ENCODE measurements around the gene CWC25.

DNA sequence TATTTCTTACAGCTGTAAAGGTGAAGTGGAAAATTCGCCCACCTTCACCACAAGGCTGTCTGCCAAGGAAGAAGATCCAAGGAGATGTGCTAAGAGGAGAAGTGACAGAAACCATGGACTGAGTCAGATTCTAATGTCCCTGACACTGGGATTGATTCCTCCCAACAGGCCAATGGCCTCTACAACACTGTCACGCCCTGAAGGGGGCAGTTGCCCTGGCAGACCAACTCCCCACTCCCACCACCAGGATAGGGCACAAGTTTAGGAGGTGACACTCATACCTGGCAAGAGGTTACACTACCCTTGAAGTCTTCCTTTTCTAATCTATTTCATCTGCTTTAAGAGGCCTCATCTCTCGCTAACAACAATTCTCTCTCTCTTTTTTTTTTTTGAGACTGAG, 41.9 kb downstream of the CWC25 start:
- TF ChIP-seq CTCF (IDR thresholded peaks at IDR 0.05) = no peak
- TF ChIP-seq POLR2AphosphoS5 (IDR thresholded peaks at IDR 0.05) = no peak
- no peak for TF ChIP-seq POLR2A (IDR thresholded peaks at IDR 0.05; ENCODE audit: low read depth)

All from esophagus muscularis mucosa (tissue), 3 donors.